Neural cell (in vitro differentiated cells): Measurements from ENCODE around the gene UBE2V1. TPM values are rescaled to one million over a fixed set of nuclear protein-coding genes. Genes with fewer than 3 reads are reported as not detected.

Source experiments
- H2AFZ ChIP-seq: fragments of 200-600, 300-800 bp; sonication (generic), shearing (Covaris generic); 2 replicates; pipeline ENCODE4 v1.6.0; 2014; ENCODE audit warnings: low read depth, mild to moderate bottlenecking, antibody characterized with exemption, low read length, moderate library complexity
- H3F3A ChIP-seq: fragments of 200-600 bp; shearing (Covaris generic); 2 replicates; pipeline ENCODE4 v1.6.1; 2016; ENCODE audit warnings: mild to moderate bottlenecking, moderate library complexity, mixed read lengths, antibody characterized with exemption, low read length; ENCODE audit not compliant: insufficient read depth, poor library complexity, severe bottlenecking
- H3K27ac ChIP-seq: fragments of 200-600, 300-800 bp; sonication (generic), shearing (Covaris generic); 2 replicates; pipeline ENCODE4 v1.5.1; 2014; ENCODE audit warnings: mild to moderate bottlenecking, low read length, moderate library complexity
- H3K27me3 ChIP-seq: fragments of 300-800, 200-600 bp; sonication (generic), shearing (Covaris generic); 2 replicates; pipeline ENCODE4 v1.6.0; 2014; ENCODE audit warnings: mild to moderate bottlenecking, low read depth, low read length, moderate library complexity; ENCODE audit not compliant: insufficient read depth
- H3K36me3 ChIP-seq: fragments of 300-800, 200-600 bp; sonication (generic), shearing (Covaris generic); 2 replicates; pipeline ENCODE4 v1.5.1; 2014; ENCODE audit warnings: mild to moderate bottlenecking, antibody characterized with exemption, low read length, moderate library complexity; ENCODE audit not compliant: insufficient read depth
- H3K4me2 ChIP-seq: fragments of 300-800, 200-600 bp; sonication (generic), shearing (Covaris generic); 2 replicates; pipeline ENCODE4 v1.6.0; 2014; ENCODE audit warnings: mild to moderate bottlenecking, low read length
- H3K4me3 ChIP-seq: fragments of 300-800, 200-600 bp; sonication (generic), shearing (Covaris generic); 2 replicates; pipeline ENCODE4 v1.5.1; 2014; ENCODE audit warnings: mild to moderate bottlenecking, low read length, moderate library complexity
- H3K79me2 ChIP-seq: fragments of 200-600 bp; shearing (Covaris generic); replicated peaks from 2 replicates; pipeline ENCODE4 v1.6.0; 2014; ENCODE audit warnings: mild to moderate bottlenecking, low read length, moderate library complexity; ENCODE audit not compliant: insufficient read depth
- H3K9ac ChIP-seq: fragments of 300-800, 200-600 bp; sonication (generic), shearing (Covaris generic); 2 replicates; pipeline ENCODE4 v1.6.1; 2016; ENCODE audit warnings: mild to moderate bottlenecking, low read length, mixed read lengths
- H3K9me2 ChIP-seq: fragments of 200-600 bp; shearing (Covaris generic); 2 replicates; pipeline ENCODE4 v1.6.1; 2016; ENCODE audit warnings: mild to moderate bottlenecking, low read length, mixed read lengths; ENCODE audit not compliant: insufficient read depth
- H3K9me3 ChIP-seq: fragments of 200-600, 300-800 bp; sonication (generic), shearing (Covaris generic); 2 replicates; pipeline ENCODE4 v1.6.1; 2016; ENCODE audit warnings: mild to moderate bottlenecking, mixed run types, low read length, moderate library complexity, mixed read lengths
- H4K20me1 ChIP-seq: fragments of 200-600 bp; shearing (Covaris generic); 2 replicates; pipeline ENCODE4 v1.6.1; 2016; ENCODE audit warnings: mild to moderate bottlenecking, mixed run types; ENCODE audit not compliant: insufficient read depth
- EP300 ChIP-seq: fragments of 450-650 bp; conservative IDR thresholded peaks from 2 replicates; pipeline ENCODE4 v1.6.1; 2014; ENCODE audit warnings: antibody characterized with exemption, mild to moderate bottlenecking, moderate library complexity; ENCODE audit not compliant: poor library complexity, severe bottlenecking
- EZH2 ChIP-seq: fragments of 200-600, 300-800 bp; shearing (Covaris generic), sonication (generic); IDR thresholded peaks from 2 replicates; pipeline ENCODE4 v1.6.1; 2014; ENCODE audit warnings: antibody characterized with exemption, low read length, borderline replicate concordance, mild to moderate bottlenecking; ENCODE audit not compliant: insufficient read depth, poor library complexity, severe bottlenecking
- MXI1 ChIP-seq: fragments of 450-650 bp; conservative IDR thresholded peaks from 2 replicates; pipeline ENCODE4 v1.6.1; 2014; ENCODE audit warnings: antibody characterized with exemption, mild to moderate bottlenecking; ENCODE audit not compliant: poor library complexity, severe bottlenecking
- POLR2AphosphoS5 ChIP-seq: IDR thresholded peaks from 2 replicates; pipeline ENCODE4 v1.6.1; 2012
- RAD21 ChIP-seq: fragments of 450-650 bp; conservative IDR thresholded peaks from 2 replicates; pipeline ENCODE4 v1.6.1; 2014; ENCODE audit warnings: antibody characterized with exemption, mild to moderate bottlenecking, moderate library complexity
- SMC3 ChIP-seq: fragments of 450-650 bp; conservative IDR thresholded peaks from 2 replicates; pipeline ENCODE4 v1.6.1; 2014; ENCODE audit warnings: antibody characterized with exemption, mild to moderate bottlenecking, moderate library complexity; ENCODE audit not compliant: poor library complexity
- TAF1 ChIP-seq: IDR thresholded peaks from 2 replicates; pipeline ENCODE4 v1.6.1; 2012; ENCODE audit warnings: low read depth
- polyA plus RNA-seq: library from polyadenylated mRNA; depleted of rRNA; stranded (reverse); fragments of >200 nt; gene quantifications from 2 replicates; pipeline ENCODE4 v1.2.3, GENCODE V29; 2014
- TF ChIP-seq, protein P1 (sequence below): IDR thresholded peaks from 2 replicates; pipeline ENCODE4 v1.6.1; 2012; ENCODE audit warnings: borderline replicate concordance
- TF ChIP-seq, protein P2 (sequence below): fragments of 450-650 bp; IDR thresholded peaks from 2 replicates; pipeline ENCODE4 v1.5.1; 2014; ENCODE audit warnings: antibody characterized with exemption, mild to moderate bottlenecking, moderate library complexity; ENCODE audit not compliant: poor library complexity, severe bottlenecking

The UBE2V1 gene
- polyA plus RNA-seq, 1 donor from 2014 or later: 34.4 TPM

DNA sequence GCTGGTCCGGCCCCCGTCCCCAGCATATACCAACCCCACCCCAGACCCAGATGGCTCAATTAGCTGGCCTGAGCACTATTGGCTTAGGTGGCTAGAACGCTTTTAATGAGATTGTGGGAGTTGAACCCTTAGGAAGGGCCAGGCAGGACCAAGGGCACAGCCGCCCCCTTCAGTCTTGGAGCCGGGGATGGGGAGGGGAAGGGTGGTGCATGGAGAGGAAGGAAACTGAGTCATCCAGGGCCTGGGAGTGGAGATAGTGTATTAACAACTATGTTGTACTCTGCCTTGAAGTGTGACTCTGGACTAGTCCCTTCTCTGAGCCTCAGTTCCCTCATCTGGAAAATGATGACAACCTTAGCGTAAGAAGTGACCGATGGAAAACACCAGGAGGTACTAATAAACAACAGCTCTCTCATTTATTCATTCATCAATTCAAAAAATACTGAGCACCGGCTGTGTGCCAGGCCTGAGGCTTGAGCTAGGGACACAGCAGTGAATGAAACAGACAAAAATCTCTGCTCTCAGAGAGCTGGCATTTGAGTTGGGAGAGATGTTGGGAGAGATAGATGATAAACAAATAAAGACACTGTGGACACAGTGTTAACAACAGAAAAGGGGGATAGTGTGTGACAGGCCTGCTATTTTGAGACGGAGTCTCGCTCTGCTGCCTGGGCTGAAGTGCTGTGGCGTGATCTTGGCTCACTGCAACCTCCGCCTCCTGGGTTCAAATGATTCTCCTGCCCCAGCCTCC lies 29.0 kb upstream of the UBE2V1 start:
- Histone ChIP-seq H4K20me1 (no peaks in the 10 kb centered on the region), H3K27ac (no peak overlapping the region), H3K4me3 (no peak overlapping the region), H3K9ac (no peak overlapping the region), H3K4me2 (no peak overlapping the region), H2AFZ (no peak overlapping the region), H3F3A (no peaks in the 10 kb centered on the region), H3K9me3 (no peaks in the 10 kb centered on the region), H3K9me2 (no peaks in the 10 kb centered on the region), H3K36me3 (peaks cover 8% of the 10 kb centered on the region), H3K79me2 (no peaks in the 10 kb centered on the region), H3K27me3 (no peaks in the 10 kb centered on the region)
- TF ChIP-seq EZH2: no peak
- TF ChIP-seq TAF1: no peak
- no peak for TF ChIP-seq POLR2AphosphoS5
- TF ChIP-seq, protein P1, sequence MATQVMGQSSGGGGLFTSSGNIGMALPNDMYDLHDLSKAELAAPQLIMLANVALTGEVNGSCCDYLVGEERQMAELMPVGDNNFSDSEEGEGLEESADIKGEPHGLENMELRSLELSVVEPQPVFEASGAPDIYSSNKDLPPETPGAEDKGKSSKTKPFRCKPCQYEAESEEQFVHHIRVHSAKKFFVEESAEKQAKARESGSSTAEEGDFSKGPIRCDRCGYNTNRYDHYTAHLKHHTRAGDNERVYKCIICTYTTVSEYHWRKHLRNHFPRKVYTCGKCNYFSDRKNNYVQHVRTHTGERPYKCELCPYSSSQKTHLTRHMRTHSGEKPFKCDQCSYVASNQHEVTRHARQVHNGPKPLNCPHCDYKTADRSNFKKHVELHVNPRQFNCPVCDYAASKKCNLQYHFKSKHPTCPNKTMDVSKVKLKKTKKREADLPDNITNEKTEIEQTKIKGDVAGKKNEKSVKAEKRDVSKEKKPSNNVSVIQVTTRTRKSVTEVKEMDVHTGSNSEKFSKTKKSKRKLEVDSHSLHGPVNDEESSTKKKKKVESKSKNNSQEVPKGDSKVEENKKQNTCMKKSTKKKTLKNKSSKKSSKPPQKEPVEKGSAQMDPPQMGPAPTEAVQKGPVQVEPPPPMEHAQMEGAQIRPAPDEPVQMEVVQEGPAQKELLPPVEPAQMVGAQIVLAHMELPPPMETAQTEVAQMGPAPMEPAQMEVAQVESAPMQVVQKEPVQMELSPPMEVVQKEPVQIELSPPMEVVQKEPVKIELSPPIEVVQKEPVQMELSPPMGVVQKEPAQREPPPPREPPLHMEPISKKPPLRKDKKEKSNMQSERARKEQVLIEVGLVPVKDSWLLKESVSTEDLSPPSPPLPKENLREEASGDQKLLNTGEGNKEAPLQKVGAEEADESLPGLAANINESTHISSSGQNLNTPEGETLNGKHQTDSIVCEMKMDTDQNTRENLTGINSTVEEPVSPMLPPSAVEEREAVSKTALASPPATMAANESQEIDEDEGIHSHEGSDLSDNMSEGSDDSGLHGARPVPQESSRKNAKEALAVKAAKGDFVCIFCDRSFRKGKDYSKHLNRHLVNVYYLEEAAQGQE: no peak
- TF ChIP-seq SMC3: no peak
- TF ChIP-seq MXI1: no peak
- no peak for TF ChIP-seq EP300
- TF ChIP-seq, protein P2, sequence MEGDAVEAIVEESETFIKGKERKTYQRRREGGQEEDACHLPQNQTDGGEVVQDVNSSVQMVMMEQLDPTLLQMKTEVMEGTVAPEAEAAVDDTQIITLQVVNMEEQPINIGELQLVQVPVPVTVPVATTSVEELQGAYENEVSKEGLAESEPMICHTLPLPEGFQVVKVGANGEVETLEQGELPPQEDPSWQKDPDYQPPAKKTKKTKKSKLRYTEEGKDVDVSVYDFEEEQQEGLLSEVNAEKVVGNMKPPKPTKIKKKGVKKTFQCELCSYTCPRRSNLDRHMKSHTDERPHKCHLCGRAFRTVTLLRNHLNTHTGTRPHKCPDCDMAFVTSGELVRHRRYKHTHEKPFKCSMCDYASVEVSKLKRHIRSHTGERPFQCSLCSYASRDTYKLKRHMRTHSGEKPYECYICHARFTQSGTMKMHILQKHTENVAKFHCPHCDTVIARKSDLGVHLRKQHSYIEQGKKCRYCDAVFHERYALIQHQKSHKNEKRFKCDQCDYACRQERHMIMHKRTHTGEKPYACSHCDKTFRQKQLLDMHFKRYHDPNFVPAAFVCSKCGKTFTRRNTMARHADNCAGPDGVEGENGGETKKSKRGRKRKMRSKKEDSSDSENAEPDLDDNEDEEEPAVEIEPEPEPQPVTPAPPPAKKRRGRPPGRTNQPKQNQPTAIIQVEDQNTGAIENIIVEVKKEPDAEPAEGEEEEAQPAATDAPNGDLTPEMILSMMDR: no peak
- no peak for TF ChIP-seq RAD21

DNA sequence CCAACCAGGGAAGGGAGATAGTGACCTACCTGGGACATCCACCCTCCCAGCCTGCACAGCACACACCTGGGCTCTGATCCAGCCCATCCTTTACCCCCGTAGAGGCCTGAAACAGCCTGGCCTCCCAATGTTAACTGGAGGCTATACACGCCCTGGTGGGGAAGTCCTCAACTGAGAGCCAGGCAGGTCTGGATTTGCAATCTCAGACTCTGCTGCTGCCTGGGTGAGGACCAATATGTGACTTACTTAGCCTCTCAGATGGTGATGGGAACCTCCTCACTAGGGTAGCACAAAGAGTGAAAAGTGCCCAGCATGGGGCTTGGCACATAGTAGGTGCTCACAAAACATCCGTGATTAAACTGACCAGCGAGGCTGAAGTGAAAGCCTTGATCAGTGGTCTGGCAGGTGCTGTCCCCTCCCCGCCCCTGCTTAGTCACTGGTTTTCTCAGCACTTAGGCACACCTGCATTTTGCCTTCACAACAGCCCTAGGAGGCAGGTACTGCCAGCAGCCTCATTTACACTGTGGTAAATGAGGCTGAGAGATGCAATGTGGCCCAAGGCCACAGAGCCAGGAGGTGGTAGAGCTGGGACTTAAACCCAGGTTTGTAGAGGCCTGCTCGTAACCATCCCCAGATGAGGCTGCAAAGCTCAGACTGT lies 28.2 kb upstream of the UBE2V1 start:
- H3K9me2 ChIP-seq: no peaks in the 10 kb centered on the region
- H3K27me3 ChIP-seq: no peaks in the 10 kb centered on the region
- no peak overlapping the region for H3K4me2 ChIP-seq
- no peak overlapping the region for H3K27ac ChIP-seq
- no peak overlapping the region for H2AFZ ChIP-seq
- no peaks in the 10 kb centered on the region for H3F3A ChIP-seq
- peaks cover 8% of the 10 kb centered on the region for H3K36me3 ChIP-seq
- no peaks in the 10 kb centered on the region for H4K20me1 ChIP-seq
- no peaks in the 10 kb centered on the region for H3K79me2 ChIP-seq
- no peaks in the 10 kb centered on the region for H3K9me3 ChIP-seq
- H3K9ac ChIP-seq: no peak overlapping the region
- H3K4me3 ChIP-seq: no peak overlapping the region
- TF ChIP-seq, protein P2: no peak
- TF ChIP-seq MXI1: no peak
- TF ChIP-seq POLR2AphosphoS5: no peak
- TF ChIP-seq RAD21: no peak
- TF ChIP-seq SMC3: no peak
- no peak for TF ChIP-seq EZH2
- TF ChIP-seq EP300: no peak
- TF ChIP-seq, protein P1: no peak
- TF ChIP-seq TAF1: no peak
